Duodenal mucosa (tissue), 2 donors: Measurements from ENCODE around the gene SAP25.

Experiments used
- H3K27ac ChIP-seq: one replicate; pipeline ENCODE4 v1.7.0; 2013; ENCODE audit warnings: low read depth, low read length
- H3K27me3 ChIP-seq, 2 donors: one replicate each; pipeline ENCODE4 v1.7.0; 2013; ENCODE audit warnings: low read length in 2 of 2, control low read depth in 1 of 2; ENCODE audit not compliant: insufficient read depth in 2 of 2, control insufficient read depth in 1 of 2
- H3K36me3 ChIP-seq, 2 donors: one replicate each; pipeline ENCODE4 v1.7.0; 2013; ENCODE audit warnings: low read length in 2 of 2, control low read depth in 1 of 2; ENCODE audit not compliant: insufficient read depth in 2 of 2, control insufficient read depth in 1 of 2
- H3K4me1 ChIP-seq, 2 donors: one replicate each; pipeline ENCODE4 v1.7.0; 2013; ENCODE audit warnings: low read length in 2 of 2, control low read depth in 1 of 2; ENCODE audit not compliant: insufficient read depth in 2 of 2, control insufficient read depth in 1 of 2
- H3K4me3 ChIP-seq, 2 donors: one replicate each; pipeline ENCODE4 v1.7.0; 2013; ENCODE audit warnings: low read length in 2 of 2, low read depth in 1 of 2
- H3K9ac ChIP-seq, 2 donors: one replicate each; pipeline ENCODE4 v1.7.0; 2013; ENCODE audit warnings: low read length in 2 of 2, low read depth in 1 of 2
- H3K9me3 ChIP-seq, 2 donors: one replicate each; pipeline ENCODE4 v1.7.0; 2013; ENCODE audit warnings: low read length in 2 of 2, control low read depth in 1 of 2; ENCODE audit not compliant: control insufficient read depth in 1 of 2

The SAP25 gene

GRCh38 chr7:100575746-100576383, 2.2 kb upstream of the SAP25 start:
- Histone ChIP-seq H3K4me1 (peaks cover 6% of the 10 kb centered on the region in 2 donors), H3K9ac (no peak overlapping the region), H3K36me3 (peaks cover 36 to 57% of the 10 kb centered on the region in 2 donors), H3K27ac (no peak overlapping the region), H3K4me3 (no peak overlapping the region), H3K27me3 (no peaks in the 10 kb centered on the region), H3K9me3 (no peaks in the 10 kb centered on the region)

- no peaks in the 10 kb centered on the region for H3K27me3 ChIP-seq
- H3K4me1 ChIP-seq = peaks cover 8 to 11% of the 10 kb centered on the region in 2 donors
- no peak overlapping the region for H3K9ac ChIP-seq
- no peak overlapping the region for H3K4me3 ChIP-seq
- H3K27ac ChIP-seq = no peak overlapping the region
- peaks cover 31 to 51% of the 10 kb centered on the region in 2 donors for H3K36me3 ChIP-seq
- no peaks in the 10 kb centered on the region for H3K9me3 ChIP-seq
These were observed 1.5 kb upstream of the SAP25 start for GRCh38 chr7:100575206-100575631.

- no peaks in the 10 kb centered on the region for H3K27me3 ChIP-seq
- peaks cover 12 to 18% of the 10 kb centered on the region in 2 donors for H3K4me1 ChIP-seq
- peaks cover 25 to 44% of the 10 kb centered on the region in 2 donors for H3K36me3 ChIP-seq
- H3K9me3 ChIP-seq = no peaks in the 10 kb centered on the region
- no peak overlapping the region for H3K9ac ChIP-seq
- H3K4me3 ChIP-seq = no peak overlapping the region
- H3K27ac ChIP-seq = no peak overlapping the region
These were observed 884 bp upstream of the SAP25 start for GRCh38 chr7:100574362-100575205.

GRCh38 chr7:100572949-100573675, 588 bp downstream of the SAP25 start:
- Histone ChIP-seq H3K9ac (no peak overlapping the region), H3K4me1 (peaks cover 25 to 30% of the 10 kb centered on the region in 2 donors), H3K36me3 (peaks cover 17 to 32% of the 10 kb centered on the region in 2 donors), H3K9me3 (no peaks in the 10 kb centered on the region), H3K4me3 (no peak overlapping the region), H3K27ac (no peak overlapping the region), H3K27me3 (no peaks in the 10 kb centered on the region)

GRCh38 chr7:100572281-100572948, 1.3 kb downstream of the SAP25 start:
- Histone ChIP-seq H3K36me3 (peaks cover 10 to 25% of the 10 kb centered on the region in 2 donors), H3K27ac (no peak overlapping the region), H3K4me3 (no peak overlapping the region), H3K9ac (no peak overlapping the region), H3K4me1 (peaks cover 32 to 34% of the 10 kb centered on the region in 2 donors), H3K9me3 (no peaks in the 10 kb centered on the region), H3K27me3 (no peaks in the 10 kb centered on the region)

GRCh38 chr7:100571829-100572116, 1.9 kb downstream of the SAP25 start:
- H3K27ac ChIP-seq = no peak overlapping the region
- no peaks in the 10 kb centered on the region for H3K27me3 ChIP-seq
- no peak overlapping the region for H3K9ac ChIP-seq
- H3K4me3 ChIP-seq = no peak overlapping the region
- H3K36me3 ChIP-seq = peaks cover 7 to 19% of the 10 kb centered on the region in 2 donors
- no peaks in the 10 kb centered on the region for H3K9me3 ChIP-seq
- H3K4me1 ChIP-seq = peaks cover 33 to 37% of the 10 kb centered on the region in 2 donors

- no peak overlapping the region for H3K9ac ChIP-seq
- no peak overlapping the region for H3K27ac ChIP-seq
- no peaks in the 10 kb centered on the region for H3K9me3 ChIP-seq
- H3K36me3 ChIP-seq = peaks cover 1 to 16% of the 10 kb centered on the region in 2 donors
- H3K4me3 ChIP-seq = no peak overlapping the region
- H3K4me1 ChIP-seq = peaks cover 33 to 37% of the 10 kb centered on the region in 2 donors
- no peaks in the 10 kb centered on the region for H3K27me3 ChIP-seq
These were observed 2.5 kb downstream of the SAP25 start for GRCh38 chr7:100570954-100571828.

- H3K36me3 ChIP-seq = peaks cover 4 to 16% of the 10 kb centered on the region in 2 donors
- peak overlapping the region; percentile 62 to 63 for H3K4me3 ChIP-seq
- peak overlapping the region in 1 of 2 donors; percentile 18 for H3K9ac ChIP-seq
- H3K27ac ChIP-seq = no peak overlapping the region
- H3K9me3 ChIP-seq = no peaks in the 10 kb centered on the region
- peaks cover 33 to 37% of the 10 kb centered on the region in 2 donors for H3K4me1 ChIP-seq
- no peaks in the 10 kb centered on the region for H3K27me3 ChIP-seq
These were observed 4.5 kb downstream of the SAP25 start for GRCh38 chr7:100568896-100569844.
